ENCODE results near the gene CLCF1. TPM values are rescaled to one million over a fixed set of nuclear protein-coding genes. Genes with fewer than 3 reads are reported as not detected.

Gene CLCF1
- total and polyA plus RNA-seq, 10 of the 15 experiments (the other 5 are each of a cell fraction or from before 2014, with no cell fraction given): 0.16 to 2.1 (median 0.63) TPM; not detected in 1

DNA sequence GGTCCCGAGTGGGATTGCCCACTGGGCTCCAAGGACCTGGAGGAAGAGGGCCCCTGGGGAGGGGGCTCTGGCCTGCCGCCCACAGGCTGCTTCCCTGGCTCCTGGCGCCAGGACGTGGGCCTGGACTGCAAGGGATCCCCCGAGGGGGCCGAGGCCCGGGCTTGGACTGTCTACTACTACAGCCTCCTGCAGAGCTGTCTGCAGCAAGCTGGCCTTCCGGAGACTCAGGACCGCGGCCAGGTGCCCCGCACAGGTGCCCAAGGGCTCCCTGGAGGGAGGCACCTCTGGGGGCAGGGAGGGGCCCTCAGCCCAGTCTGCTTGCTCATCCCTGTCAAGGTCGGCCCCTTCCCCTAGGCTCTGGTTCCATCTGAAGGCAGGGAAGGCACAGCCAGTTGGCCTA is 44.0 kb upstream of the CLCF1 start:
- Histone ChIP-seq H3K36me3 (ENCODE audit: control insufficient read depth in 2 of 2, insufficient read depth in 2 of 2, low read length in 1 of 2) (no peaks in the 10 kb centered on the region), H3K27me3 (replicated peaks in 1 of 2; ENCODE audit: control insufficient read depth in 2 of 2, insufficient read depth in 2 of 2, low read length in 1 of 2) (peaks cover 0 to 5% of the 10 kb centered on the region in 2 experiments; a peak in 3 of 4 replicates), H3K9me3 (replicated peaks; ENCODE audit: control insufficient read depth, insufficient read depth, low read length) (no peaks in the 10 kb centered on the region), H3K4me2 (ENCODE audit: control insufficient read depth, insufficient read depth) (no peak overlapping the region), H3K79me2 (ENCODE audit: control insufficient read depth, insufficient read depth, low read length) (no peaks in the 10 kb centered on the region), H2AFZ (ENCODE audit: control insufficient read depth, low read depth, low read length) (no peak overlapping the region), H3K4me1 (ENCODE audit: control insufficient read depth, insufficient read depth, low read length) (peaks cover 2% of the 10 kb centered on the region), H3K27ac (ENCODE audit: control insufficient read depth, insufficient read depth) (no peak overlapping the region), H4K20me1 (ENCODE audit: control insufficient read depth, insufficient read depth) (no peaks in the 10 kb centered on the region), H3K9ac (ENCODE audit: control insufficient read depth, insufficient read depth, low read length) (no peak overlapping the region), H3K4me3 (no peak overlapping the region)
- intact Hi-C loops (cut with micrococcal nuclease; ENCODE audit: unreplicated experiment): no loop called here
- BruUV-seq (replicated peaks): no TSS peak
- in situ Hi-C loops (cut with MboI): no loop called here
- 41% methylated on average over 12 of the region's 12 CpGs for whole genome bisulfite sequencing (ENCODE audit: insufficient coverage, insufficient replicate concordance, low lambda C conversion rate, missing lambda C conversion rate)
- CTCF ChIA-PET: interaction anchor here (1.0 kb wide), 1 partner anchor 9 kb away, joined by 4 read pairs; no protein-coding TSS in a partner anchor
- POLR2A ChIA-PET: interaction anchor here (0.7 to 1.3 kb wide), 3 partner anchors 8 to 11 kb away, joined by 3 to 6 read pairs (median 4); partner anchors contain the start of gene RPS6KB2
- ATAC-seq: no peak
- DNase-seq (ENCODE audit: low read depth, low spot score): no peak
- TF ChIP-seq RFX5 (IDR thresholded peaks at IDR 0.05; ENCODE audit: low read depth, low read length) (no peak), JUND (IDR thresholded peaks at IDR 0.05; ENCODE audit: low read depth, low read length) (no peak), SREBF2 (IDR thresholded peaks at IDR 0.05; ENCODE audit: low read length) (no peak), NR2C1 (IDR thresholded peaks at IDR 0.05) (no peak), PAX5 (IDR thresholded peaks at IDR 0.05; ENCODE audit: borderline replicate concordance, low read depth, low read length) (no peak), LARP7 (IDR thresholded peaks at IDR 0.05) (no peak), NR2F1 (conservative IDR thresholded peaks at IDR 0.05) (no peak), NBN (IDR thresholded peaks at IDR 0.05) (no peak), CHD4 (IDR thresholded peaks at IDR 0.05) (no peak), CREM (IDR thresholded peaks at IDR 0.05; ENCODE audit: low read depth) (no peak), SMAD1 (IDR thresholded peaks at IDR 0.05; ENCODE audit: low read depth, partially characterized antibody) (no peak), SREBF1 (IDR thresholded peaks at IDR 0.05; ENCODE audit: low read length) (no peak)
- TF ChIP-seq, protein P1, sequence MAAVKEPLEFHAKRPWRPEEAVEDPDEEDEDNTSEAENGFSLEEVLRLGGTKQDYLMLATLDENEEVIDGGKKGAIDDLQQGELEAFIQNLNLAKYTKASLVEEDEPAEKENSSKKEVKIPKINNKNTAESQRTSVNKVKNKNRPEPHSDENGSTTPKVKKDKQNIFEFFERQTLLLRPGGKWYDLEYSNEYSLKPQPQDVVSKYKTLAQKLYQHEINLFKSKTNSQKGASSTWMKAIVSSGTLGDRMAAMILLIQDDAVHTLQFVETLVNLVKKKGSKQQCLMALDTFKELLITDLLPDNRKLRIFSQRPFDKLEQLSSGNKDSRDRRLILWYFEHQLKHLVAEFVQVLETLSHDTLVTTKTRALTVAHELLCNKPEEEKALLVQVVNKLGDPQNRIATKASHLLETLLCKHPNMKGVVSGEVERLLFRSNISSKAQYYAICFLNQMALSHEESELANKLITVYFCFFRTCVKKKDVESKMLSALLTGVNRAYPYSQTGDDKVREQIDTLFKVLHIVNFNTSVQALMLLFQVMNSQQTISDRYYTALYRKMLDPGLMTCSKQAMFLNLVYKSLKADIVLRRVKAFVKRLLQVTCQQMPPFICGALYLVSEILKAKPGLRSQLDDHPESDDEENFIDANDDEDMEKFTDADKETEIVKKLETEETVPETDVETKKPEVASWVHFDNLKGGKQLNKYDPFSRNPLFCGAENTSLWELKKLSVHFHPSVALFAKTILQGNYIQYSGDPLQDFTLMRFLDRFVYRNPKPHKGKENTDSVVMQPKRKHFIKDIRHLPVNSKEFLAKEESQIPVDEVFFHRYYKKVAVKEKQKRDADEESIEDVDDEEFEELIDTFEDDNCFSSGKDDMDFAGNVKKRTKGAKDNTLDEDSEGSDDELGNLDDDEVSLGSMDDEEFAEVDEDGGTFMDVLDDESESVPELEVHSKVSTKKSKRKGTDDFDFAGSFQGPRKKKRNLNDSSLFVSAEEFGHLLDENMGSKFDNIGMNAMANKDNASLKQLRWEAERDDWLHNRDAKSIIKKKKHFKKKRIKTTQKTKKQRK (IDR thresholded peaks at IDR 0.05; ENCODE audit: low read depth, low read length): no peak
- SMC1A ChIA-PET (ENCODE audit: uncharacterized antibody, unreplicated experiment): interaction anchor here (1.1 kb wide), 1 partner anchor 13 kb away, joined by 3 read pairs; no protein-coding TSS in a partner anchor
- RAD21 ChIA-PET (ENCODE audit: unreplicated experiment): interaction anchor here (1.0 to 1.4 kb wide), 2 partner anchors 14 to 16 kb away, joined by 3 read pairs; partner anchors contain the start of genes PPP1CA and TBC1D10C
- FAIRE-seq: no peak
